Ascending aorta (tissue), 2 donors: Measurements from ENCODE around the gene SV2B. TPM values are rescaled to one million over a fixed set of nuclear protein-coding genes. Genes with fewer than 3 reads are reported as not detected.

Source experiments
- DNase-seq, 2 donors: peaks; one replicate each; pipeline ENCODE4 v3.0.0-alpha.2; 2019; ENCODE audit warnings: low spot score in 2 of 2
- H3K27ac ChIP-seq, 2 donors: fragments of 200-600 bp; sonication (generic); one replicate each; pipeline ENCODE4 v1.5.1; 2016 to 2017; ENCODE audit warnings: mild to moderate bottlenecking in 1 of 2
- H3K27me3 ChIP-seq: fragments of 200-600 bp; sonication (generic); one replicate; pipeline ENCODE4 v1.5.1; 2017
- H3K36me3 ChIP-seq, 2 donors: fragments of 200-600 bp; sonication (generic); one replicate each; pipeline ENCODE4 v1.5.1; 2016
- H3K4me1 ChIP-seq, 2 donors: fragments of 200-600 bp; sonication (generic); one replicate each; pipeline ENCODE4 v1.5.1; 2016 to 2017; ENCODE audit warnings: mild to moderate bottlenecking in 1 of 2
- H3K4me3 ChIP-seq, 2 donors: fragments of 200-600 bp; sonication (generic); one replicate each; pipeline ENCODE4 v1.5.1; 2016 to 2017; ENCODE audit warnings: mild to moderate bottlenecking in 1 of 2
- H3K9me3 ChIP-seq, 2 donors: fragments of 200-600 bp; sonication (generic); one replicate each; pipeline ENCODE4 v1.5.1; 2016
- intact Hi-C: fragments of 100-400 bp; cut with DNase I; formaldehyde crosslinking; loops from one replicate; pipeline ENCODE4 v1.15.1; 2023
- total RNA-seq: library from RNA; depleted of rRNA; stranded (reverse); fragments of >200 nt; gene quantifications from one replicate; pipeline ENCODE4 v1.1.0, GENCODE V29; 2016
- TF ChIP-seq, protein P1 (sequence below), 3 experiments: fragments of 200-600 bp in 2 of 3; fragments of 450-650 bp in 1 of 3; sonication (generic) in 2 of 3; IDR thresholded peaks; one replicate each; pipeline ENCODE4 v1.5.1; 2016 to 2019; ENCODE audit warnings: antibody characterized with exemption in 3 of 3, mild to moderate bottlenecking in 1 of 3, moderate library complexity in 1 of 3

SV2B gene
- total RNA-seq, 1 donor from 2014 or later = 0.11 TPM

DNA sequence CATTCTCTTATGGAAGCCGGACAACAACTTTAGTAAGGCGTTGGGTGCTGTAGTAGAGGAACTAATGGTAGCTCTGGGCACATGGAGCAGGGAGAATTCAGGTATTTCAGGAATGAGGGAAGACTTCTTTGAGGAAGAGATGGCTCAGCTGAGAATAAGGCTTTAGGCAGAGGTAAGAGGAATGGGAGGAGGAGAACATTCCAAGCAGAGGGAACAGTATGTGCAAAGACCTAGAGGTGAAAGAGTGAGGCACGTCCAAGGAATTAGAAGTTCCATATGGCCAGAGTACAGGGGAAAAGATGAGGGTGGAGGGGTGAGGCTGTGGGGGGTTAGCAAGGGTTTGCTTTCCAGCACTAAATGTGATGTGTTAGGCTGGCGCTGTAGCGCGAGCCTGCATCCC is 1.6 kb upstream of the SV2B start:
- TF ChIP-seq, protein P1, sequence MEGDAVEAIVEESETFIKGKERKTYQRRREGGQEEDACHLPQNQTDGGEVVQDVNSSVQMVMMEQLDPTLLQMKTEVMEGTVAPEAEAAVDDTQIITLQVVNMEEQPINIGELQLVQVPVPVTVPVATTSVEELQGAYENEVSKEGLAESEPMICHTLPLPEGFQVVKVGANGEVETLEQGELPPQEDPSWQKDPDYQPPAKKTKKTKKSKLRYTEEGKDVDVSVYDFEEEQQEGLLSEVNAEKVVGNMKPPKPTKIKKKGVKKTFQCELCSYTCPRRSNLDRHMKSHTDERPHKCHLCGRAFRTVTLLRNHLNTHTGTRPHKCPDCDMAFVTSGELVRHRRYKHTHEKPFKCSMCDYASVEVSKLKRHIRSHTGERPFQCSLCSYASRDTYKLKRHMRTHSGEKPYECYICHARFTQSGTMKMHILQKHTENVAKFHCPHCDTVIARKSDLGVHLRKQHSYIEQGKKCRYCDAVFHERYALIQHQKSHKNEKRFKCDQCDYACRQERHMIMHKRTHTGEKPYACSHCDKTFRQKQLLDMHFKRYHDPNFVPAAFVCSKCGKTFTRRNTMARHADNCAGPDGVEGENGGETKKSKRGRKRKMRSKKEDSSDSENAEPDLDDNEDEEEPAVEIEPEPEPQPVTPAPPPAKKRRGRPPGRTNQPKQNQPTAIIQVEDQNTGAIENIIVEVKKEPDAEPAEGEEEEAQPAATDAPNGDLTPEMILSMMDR (IDR thresholded peaks at IDR 0.05) = no peak
- H3K4me3 ChIP-seq = no peak overlapping the region
- DNase-seq = no peak
- no peaks in the 10 kb centered on the region for H3K4me1 ChIP-seq
- intact Hi-C loops = no loop called here
- no peaks in the 10 kb centered on the region for H3K9me3 ChIP-seq
- no peak overlapping the region for H3K27ac ChIP-seq
- H3K27me3 ChIP-seq = no peaks in the 10 kb centered on the region
- no peaks in the 10 kb centered on the region for H3K36me3 ChIP-seq

DNA sequence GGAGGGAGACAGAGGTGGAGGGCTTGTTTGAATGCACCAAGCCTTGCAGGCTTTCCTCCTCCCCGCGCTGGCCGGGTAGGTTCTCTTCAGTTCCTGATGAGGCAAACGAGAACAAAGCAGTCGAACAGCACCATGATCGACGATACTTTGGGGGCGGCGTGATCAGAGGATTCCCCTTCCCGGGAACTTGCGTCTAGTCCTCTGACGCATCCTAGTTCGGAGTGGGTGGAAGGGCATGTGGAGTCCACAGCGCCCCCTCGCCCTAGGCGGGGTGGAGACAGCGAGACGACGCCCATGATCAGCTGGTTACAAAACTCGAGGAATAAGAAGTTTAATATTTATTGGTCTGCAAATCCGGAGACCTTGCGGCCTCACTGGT is 452 bp upstream of the SV2B start:
- TF ChIP-seq, protein P1 (IDR thresholded peaks at IDR 0.05) = no peak
- H3K27me3 ChIP-seq = no peaks in the 10 kb centered on the region
- no peak for DNase-seq
- intact Hi-C loops = no loop called here
- H3K9me3 ChIP-seq = no peaks in the 10 kb centered on the region
- H3K27ac ChIP-seq = no peak overlapping the region
- no peaks in the 10 kb centered on the region for H3K36me3 ChIP-seq
- peak overlapping the region; percentile 51 to 56 for H3K4me3 ChIP-seq
- no peaks in the 10 kb centered on the region for H3K4me1 ChIP-seq

DNA sequence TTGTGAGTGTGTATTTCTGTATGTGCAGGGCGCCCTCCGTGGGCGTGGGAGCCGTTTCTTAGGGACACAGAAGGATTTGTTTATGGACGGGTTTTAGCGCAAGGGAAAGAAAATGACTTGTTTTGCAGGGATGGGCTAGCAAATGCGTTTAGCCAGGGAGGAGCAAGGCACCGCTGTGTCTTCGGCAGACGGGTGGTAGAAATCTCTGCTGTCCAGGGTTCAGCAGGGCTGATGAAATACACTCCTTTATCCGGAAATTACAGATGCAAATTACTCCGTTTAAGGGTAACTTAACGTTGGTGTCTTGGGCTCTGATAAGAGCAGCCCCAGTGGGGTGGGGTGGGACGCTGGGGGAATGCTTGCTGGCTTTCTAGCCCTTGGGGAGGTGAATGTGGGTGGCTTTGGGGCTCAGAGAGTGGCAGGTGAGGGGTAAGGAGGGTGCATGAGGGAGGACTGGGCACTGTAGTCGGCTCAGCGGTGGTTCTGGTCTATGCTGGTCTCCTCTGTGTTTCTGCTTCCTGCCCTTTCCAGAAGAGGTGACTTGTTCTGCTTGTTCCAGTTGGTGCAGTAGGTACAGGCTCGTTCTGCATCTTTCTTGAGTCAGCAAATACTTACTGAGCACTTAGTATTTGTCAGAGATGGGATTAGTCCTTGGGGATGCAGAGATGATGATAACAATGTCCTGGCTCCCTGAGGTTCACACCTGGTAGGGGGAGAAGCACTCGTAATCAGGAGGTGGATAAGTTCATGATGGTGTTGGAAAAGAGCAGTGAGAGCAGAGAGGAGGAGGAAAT is 954 bp downstream of the SV2B start:
- Histone ChIP-seq H3K27ac (no peak overlapping the region), H3K4me3 (peak overlapping the region; percentile 51 to 56), H3K36me3 (no peaks in the 10 kb centered on the region), H3K4me1 (no peaks in the 10 kb centered on the region), H3K27me3 (no peaks in the 10 kb centered on the region), H3K9me3 (no peaks in the 10 kb centered on the region)
- intact Hi-C loops = no loop called here
- TF ChIP-seq, protein P1 (IDR thresholded peaks at IDR 0.05) = no peak
- DNase-seq = no peak

DNA sequence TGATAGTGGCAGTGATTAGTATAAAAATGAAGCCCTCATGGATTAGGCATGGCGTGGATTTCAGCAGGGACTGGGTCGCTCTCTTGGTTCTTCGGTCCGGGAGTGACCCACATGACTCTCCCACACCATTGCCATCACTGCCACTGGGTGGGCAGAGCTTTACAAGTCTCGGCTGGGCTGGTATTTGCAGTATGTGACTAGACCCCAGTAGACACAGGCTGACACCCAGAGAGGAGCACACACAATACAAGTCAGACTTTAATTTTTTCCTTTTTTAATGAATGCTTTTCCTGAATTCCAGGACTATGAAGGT is 1.5 kb downstream of the SV2B start:
- Histone ChIP-seq H3K4me1 (no peaks in the 10 kb centered on the region), H3K36me3 (no peaks in the 10 kb centered on the region), H3K9me3 (no peaks in the 10 kb centered on the region), H3K27ac (no peak overlapping the region), H3K27me3 (no peaks in the 10 kb centered on the region), H3K4me3 (no peak overlapping the region)
- TF ChIP-seq, protein P1 (IDR thresholded peaks at IDR 0.05) = no peak
- no peak for DNase-seq
- intact Hi-C loops = no loop called here

DNA sequence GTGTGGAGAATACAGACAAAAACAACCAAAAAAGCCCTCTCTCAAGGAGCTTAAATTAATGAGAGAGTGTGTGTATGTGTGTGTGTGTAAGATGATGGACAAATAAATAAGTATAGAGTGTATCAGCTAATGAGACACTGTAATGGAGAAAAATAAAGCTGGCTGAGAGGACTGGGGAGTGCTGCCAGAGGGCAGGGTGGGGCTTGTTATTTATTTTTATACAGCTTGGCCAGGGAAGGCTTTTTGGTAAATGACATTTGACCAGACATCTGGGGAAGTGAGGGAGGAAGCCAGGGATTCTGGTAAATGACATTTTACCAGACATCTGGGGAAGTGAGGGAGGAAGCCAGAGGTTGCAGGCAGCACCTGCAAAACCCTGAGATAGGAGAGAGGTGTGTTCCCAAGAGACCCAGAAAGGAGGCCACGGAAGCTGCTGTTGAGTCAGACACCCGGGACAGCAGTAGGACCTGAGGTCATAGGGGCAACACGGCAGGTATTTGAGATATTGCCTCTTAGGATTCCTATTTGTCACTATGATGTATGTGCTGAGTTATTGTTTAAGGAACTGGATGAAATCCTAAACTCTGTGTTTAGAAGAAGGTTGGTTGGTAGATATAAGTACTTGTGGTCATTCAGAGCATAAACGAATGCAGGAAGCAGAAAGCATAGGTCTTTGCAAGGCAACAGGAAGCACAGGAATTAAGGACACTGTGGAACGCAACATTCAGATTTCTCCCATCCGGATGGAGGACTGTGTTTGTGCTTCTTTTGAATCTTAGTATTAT is 2.7 kb downstream of the SV2B start:
- Histone ChIP-seq H3K9me3 (no peaks in the 10 kb centered on the region), H3K27me3 (no peaks in the 10 kb centered on the region), H3K27ac (no peak overlapping the region), H3K4me3 (no peak overlapping the region), H3K36me3 (no peaks in the 10 kb centered on the region), H3K4me1 (no peaks in the 10 kb centered on the region)
- no peak for DNase-seq
- TF ChIP-seq, protein P1 (IDR thresholded peaks at IDR 0.05) = no peak
- intact Hi-C loops = no loop called here
